ENCODE results near the gene REPS2. TPM values are rescaled to one million over a fixed set of nuclear protein-coding genes. Genes with fewer than 3 reads are reported as not detected.

Gene REPS2
- total RNA-seq, 1 experiment from 2014 or later, result 1.1 TPM

DNA sequence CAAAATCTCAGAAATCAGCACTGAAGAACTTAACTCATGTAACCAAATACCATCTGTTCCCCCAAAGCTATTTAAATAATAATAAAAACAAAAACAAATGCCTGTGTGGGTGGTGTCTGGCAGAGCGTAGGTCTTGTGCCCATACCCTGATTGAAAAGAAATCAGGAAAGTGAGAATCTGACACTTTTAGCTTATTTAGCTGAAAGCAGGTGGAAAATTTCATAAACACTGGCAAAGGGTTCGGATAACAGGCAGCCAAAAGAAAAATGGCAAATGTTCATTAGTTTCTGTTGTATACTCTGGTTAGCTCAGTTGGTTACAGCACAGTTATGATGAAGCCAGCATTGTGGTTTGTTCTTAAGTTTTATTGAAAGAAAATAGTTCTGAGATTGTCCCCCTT, 48.3 kb downstream of the REPS2 start:
- H3K9ac ChIP-seq (ENCODE audit: low read length), result no peak overlapping the region
- no peak overlapping the region for H2AFZ ChIP-seq (ENCODE audit: low read length)
- DNase-seq, result no peak
- H3K27ac ChIP-seq (ENCODE audit: low read length), result no peak overlapping the region
- H3K4me2 ChIP-seq (ENCODE audit: low read depth, low read length, poor library complexity, severe bottlenecking), result no peak overlapping the region
- no peaks in the 10 kb centered on the region for H3K36me3 ChIP-seq (ENCODE audit: insufficient read depth, low read length)
- H4K20me1 ChIP-seq (ENCODE audit: insufficient read depth, low read depth, low read length), result no peaks in the 10 kb centered on the region
- no peaks in the 10 kb centered on the region for H3K9me3 ChIP-seq (ENCODE audit: low read length)
- no peaks in the 10 kb centered on the region for H3K27me3 ChIP-seq (ENCODE audit: low read length)
- no peak overlapping the region for H3K4me3 ChIP-seq (ENCODE audit: low read length)
- H3K9me2 ChIP-seq (replicated peaks; ENCODE audit: insufficient read depth, low read length), result no peaks in the 10 kb centered on the region
- no peaks in the 10 kb centered on the region for H3K79me2 ChIP-seq (ENCODE audit: low read length)
- no peaks in the 10 kb centered on the region for H3K4me1 ChIP-seq (ENCODE audit: low read length)

DNA sequence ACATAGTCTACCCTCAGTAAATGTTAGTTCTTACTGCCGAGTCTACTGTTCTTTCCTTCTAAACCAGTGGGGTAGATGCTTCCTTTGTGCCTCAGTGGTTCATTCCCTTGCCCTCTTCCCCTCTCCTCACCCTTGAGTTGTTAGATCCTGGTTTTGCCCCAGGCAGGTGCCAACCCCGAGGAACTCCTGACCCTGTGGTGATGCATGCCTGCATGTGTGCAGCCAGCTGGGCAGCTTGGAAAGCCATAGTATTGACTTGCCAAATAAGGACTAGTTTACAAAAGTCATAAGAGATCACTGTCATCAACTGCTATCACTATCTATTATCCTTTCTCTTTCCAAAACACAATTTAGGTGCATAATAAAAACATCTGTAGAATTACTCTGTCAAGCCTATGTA, 50.9 kb downstream of the REPS2 start:
- H2AFZ ChIP-seq (ENCODE audit: low read length), result no peak overlapping the region
- no peaks in the 10 kb centered on the region for H3K79me2 ChIP-seq (ENCODE audit: low read length)
- H3K36me3 ChIP-seq (ENCODE audit: insufficient read depth, low read length), result no peaks in the 10 kb centered on the region

DNA sequence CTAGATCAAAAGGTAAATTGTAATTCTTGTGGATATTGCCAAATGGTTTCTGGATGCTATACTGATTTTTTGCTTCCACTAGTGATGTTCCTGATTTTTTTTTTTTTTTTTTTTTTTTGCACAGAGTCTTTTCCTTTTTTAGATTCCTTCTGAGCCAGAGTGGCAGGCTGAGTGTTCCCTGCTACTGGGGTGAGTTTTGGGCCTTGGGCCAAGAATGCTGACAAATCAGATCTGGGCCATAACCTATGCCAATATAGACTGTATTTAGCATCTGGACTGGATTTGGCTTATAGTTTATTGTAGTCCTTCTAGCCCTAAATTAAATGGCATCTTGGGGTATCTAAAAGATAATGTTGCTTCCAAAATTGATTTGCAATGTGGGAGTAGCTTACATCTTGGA, 52.8 kb downstream of the REPS2 start:
- Histone ChIP-seq H3K9me3 (ENCODE audit: low read length) (no peaks in the 10 kb centered on the region), H3K27me3 (ENCODE audit: low read length) (no peaks in the 10 kb centered on the region), H3K79me2 (ENCODE audit: low read length) (no peaks in the 10 kb centered on the region), H2AFZ (ENCODE audit: low read length) (no peak overlapping the region), H3K27ac (ENCODE audit: low read length) (no peak overlapping the region), H3K36me3 (ENCODE audit: insufficient read depth, low read length) (no peaks in the 10 kb centered on the region), H4K20me1 (ENCODE audit: insufficient read depth, low read depth, low read length) (peaks cover 4% of the 10 kb centered on the region; the same call in 1 of the 2 replicates), H3K4me3 (ENCODE audit: low read length) (no peak overlapping the region), H3K4me2 (ENCODE audit: low read depth, low read length, poor library complexity, severe bottlenecking) (no peak overlapping the region), H3K9ac (ENCODE audit: low read length) (no peak overlapping the region), H3K9me2 (replicated peaks; ENCODE audit: insufficient read depth, low read length) (no peaks in the 10 kb centered on the region), H3K4me1 (ENCODE audit: low read length) (no peaks in the 10 kb centered on the region)
- DNase-seq, result no peak

More for the DNA sequence above, 50.9 kb downstream of the REPS2 start:
- H3K9me3 ChIP-seq (ENCODE audit: low read length), result no peaks in the 10 kb centered on the region
- H3K27me3 ChIP-seq (ENCODE audit: low read length), result no peaks in the 10 kb centered on the region
- H4K20me1 ChIP-seq (ENCODE audit: insufficient read depth, low read depth, low read length), result peaks cover 2% of the 10 kb centered on the region; the same call in 1 of the 2 replicates
- no peak overlapping the region for H3K4me3 ChIP-seq (ENCODE audit: low read length)
- H3K9me2 ChIP-seq (replicated peaks; ENCODE audit: insufficient read depth, low read length), result no peaks in the 10 kb centered on the region
- no peak overlapping the region for H3K4me2 ChIP-seq (ENCODE audit: low read depth, low read length, poor library complexity, severe bottlenecking)
- no peak overlapping the region for H3K27ac ChIP-seq (ENCODE audit: low read length)
- H3K4me1 ChIP-seq (ENCODE audit: low read length), result no peaks in the 10 kb centered on the region
- no peak for DNase-seq
- H3K9ac ChIP-seq (ENCODE audit: low read length), result no peak overlapping the region

DNA sequence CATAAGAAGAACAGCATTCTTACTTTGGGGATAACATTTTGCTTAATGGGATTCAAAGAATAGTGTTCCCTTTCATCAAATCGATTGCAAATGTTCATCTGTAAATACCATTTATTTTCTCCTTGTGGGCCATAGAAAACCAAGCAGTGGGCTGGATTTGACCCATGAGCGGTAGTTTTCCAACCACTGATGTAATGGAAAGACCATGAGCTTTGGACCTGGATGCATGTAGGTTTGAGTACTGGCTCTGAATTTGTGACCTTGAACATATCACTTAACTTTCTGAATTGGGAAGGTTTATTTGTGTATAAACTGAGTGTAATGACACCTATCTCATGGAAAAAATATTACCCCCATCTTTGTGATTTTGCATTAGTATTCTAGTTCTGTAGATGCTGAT, 54.3 kb downstream of the REPS2 start:
- no peaks in the 10 kb centered on the region for H3K9me3 ChIP-seq (ENCODE audit: low read length)
- H3K36me3 ChIP-seq (ENCODE audit: insufficient read depth, low read length), result no peaks in the 10 kb centered on the region
- H4K20me1 ChIP-seq (ENCODE audit: insufficient read depth, low read depth, low read length), result peaks cover 4% of the 10 kb centered on the region; the same call in 1 of the 2 replicates
- H3K9ac ChIP-seq (ENCODE audit: low read length), result no peak overlapping the region
- no peak for DNase-seq
- H3K4me2 ChIP-seq (ENCODE audit: low read depth, low read length, poor library complexity, severe bottlenecking), result no peak overlapping the region
- no peaks in the 10 kb centered on the region for H3K9me2 ChIP-seq (replicated peaks; ENCODE audit: insufficient read depth, low read length)
- H2AFZ ChIP-seq (ENCODE audit: low read length), result no peak overlapping the region
- H3K27ac ChIP-seq (ENCODE audit: low read length), result no peak overlapping the region
- no peak overlapping the region for H3K4me3 ChIP-seq (ENCODE audit: low read length)
- H3K27me3 ChIP-seq (ENCODE audit: low read length), result no peaks in the 10 kb centered on the region
- no peaks in the 10 kb centered on the region for H3K4me1 ChIP-seq (ENCODE audit: low read length)
- H3K79me2 ChIP-seq (ENCODE audit: low read length), result no peaks in the 10 kb centered on the region

DNA sequence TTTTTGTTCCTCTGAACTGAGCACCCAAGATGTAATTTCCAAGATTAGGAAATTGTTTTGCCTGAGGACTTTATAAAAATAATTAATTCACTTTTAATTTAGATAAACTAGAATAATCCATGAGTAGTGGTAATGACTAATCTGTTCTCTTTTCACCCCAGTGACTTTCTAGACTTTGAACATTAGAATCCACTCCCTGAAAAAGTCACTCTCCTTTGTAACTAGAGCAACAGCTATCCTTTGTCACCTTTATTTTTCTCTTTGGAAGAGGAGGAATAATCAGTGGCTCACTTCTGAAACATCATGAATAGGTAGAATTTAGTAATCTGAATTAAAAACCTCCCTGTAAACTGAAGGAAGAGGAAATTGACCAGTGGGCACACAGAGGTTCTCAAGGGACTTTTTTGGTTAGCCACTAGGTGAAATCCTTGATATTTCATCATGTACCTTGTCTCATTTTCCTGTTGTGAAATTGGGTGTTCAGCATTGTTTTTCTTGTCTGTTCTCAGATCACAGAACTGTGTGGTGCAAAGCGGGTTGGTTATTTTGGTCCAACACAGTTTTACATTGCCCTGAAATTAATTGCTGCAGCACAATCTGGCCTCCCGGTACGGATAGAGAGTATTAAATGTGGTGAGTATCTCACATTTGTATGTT, 59.4 kb downstream of the REPS2 start:
- no peaks in the 10 kb centered on the region for H3K4me1 ChIP-seq (ENCODE audit: low read length)

DNA sequence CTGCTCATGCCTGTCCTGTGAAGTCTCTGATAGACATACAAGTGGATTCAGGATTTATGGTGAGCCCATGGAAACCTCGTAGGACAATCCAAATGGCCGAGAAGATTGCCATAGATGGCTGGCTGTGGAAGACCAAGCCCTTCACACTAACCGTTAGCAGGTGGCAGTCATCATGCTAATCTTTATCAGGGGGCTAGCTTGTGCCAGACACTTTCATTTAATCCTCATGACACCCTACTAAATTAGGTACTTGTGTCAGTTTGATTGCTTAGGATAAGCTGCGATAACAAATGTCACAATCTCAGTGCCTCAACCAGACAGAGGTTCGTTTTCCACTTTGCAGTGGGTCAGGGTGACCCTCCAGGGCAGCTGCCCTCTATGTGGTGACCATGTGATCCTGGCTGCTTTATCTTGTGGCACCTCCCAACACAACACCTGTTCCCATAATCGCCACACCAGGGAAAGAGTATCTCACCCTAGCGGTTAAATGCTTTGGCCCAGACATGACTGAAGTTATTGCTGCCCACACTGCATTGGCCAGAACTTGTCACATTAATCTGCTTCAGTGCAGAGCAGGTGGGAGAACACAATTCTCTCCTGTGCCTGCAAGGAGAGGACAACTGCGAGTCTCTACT, 60.8 kb downstream of the REPS2 start:
- Histone ChIP-seq H3K4me1 (ENCODE audit: low read length) (no peaks in the 10 kb centered on the region), H3K9ac (ENCODE audit: low read length) (no peak overlapping the region), H3K27me3 (ENCODE audit: low read length) (no peaks in the 10 kb centered on the region), H4K20me1 (ENCODE audit: insufficient read depth, low read depth, low read length) (peaks cover 2% of the 10 kb centered on the region; the same call in 1 of the 2 replicates), H3K79me2 (ENCODE audit: low read length) (no peaks in the 10 kb centered on the region), H3K4me3 (ENCODE audit: low read length) (no peak overlapping the region), H3K9me3 (ENCODE audit: low read length) (no peaks in the 10 kb centered on the region), H3K27ac (ENCODE audit: low read length) (no peak overlapping the region), H2AFZ (ENCODE audit: low read length) (no peak overlapping the region), H3K36me3 (ENCODE audit: insufficient read depth, low read length) (no peaks in the 10 kb centered on the region), H3K9me2 (replicated peaks; ENCODE audit: insufficient read depth, low read length) (no peaks in the 10 kb centered on the region), H3K4me2 (ENCODE audit: low read depth, low read length, poor library complexity, severe bottlenecking) (no peak overlapping the region)
- no peak for DNase-seq

More for the DNA sequence above, 59.4 kb downstream of the REPS2 start:
- no peak for DNase-seq
- Histone ChIP-seq H3K27me3 (ENCODE audit: low read length) (no peaks in the 10 kb centered on the region), H3K9me2 (replicated peaks; ENCODE audit: insufficient read depth, low read length) (no peaks in the 10 kb centered on the region), H3K9ac (ENCODE audit: low read length) (no peak overlapping the region), H3K9me3 (ENCODE audit: low read length) (no peaks in the 10 kb centered on the region), H3K4me3 (ENCODE audit: low read length) (no peak overlapping the region), H3K36me3 (ENCODE audit: insufficient read depth, low read length) (no peaks in the 10 kb centered on the region), H4K20me1 (ENCODE audit: insufficient read depth, low read depth, low read length) (peaks cover 4% of the 10 kb centered on the region; the same call in 1 of the 2 replicates), H2AFZ (ENCODE audit: low read length) (no peak overlapping the region), H3K79me2 (ENCODE audit: low read length) (no peaks in the 10 kb centered on the region), H3K27ac (ENCODE audit: low read length) (no peak overlapping the region), H3K4me2 (ENCODE audit: low read depth, low read length, poor library complexity, severe bottlenecking) (no peak overlapping the region)

DNA sequence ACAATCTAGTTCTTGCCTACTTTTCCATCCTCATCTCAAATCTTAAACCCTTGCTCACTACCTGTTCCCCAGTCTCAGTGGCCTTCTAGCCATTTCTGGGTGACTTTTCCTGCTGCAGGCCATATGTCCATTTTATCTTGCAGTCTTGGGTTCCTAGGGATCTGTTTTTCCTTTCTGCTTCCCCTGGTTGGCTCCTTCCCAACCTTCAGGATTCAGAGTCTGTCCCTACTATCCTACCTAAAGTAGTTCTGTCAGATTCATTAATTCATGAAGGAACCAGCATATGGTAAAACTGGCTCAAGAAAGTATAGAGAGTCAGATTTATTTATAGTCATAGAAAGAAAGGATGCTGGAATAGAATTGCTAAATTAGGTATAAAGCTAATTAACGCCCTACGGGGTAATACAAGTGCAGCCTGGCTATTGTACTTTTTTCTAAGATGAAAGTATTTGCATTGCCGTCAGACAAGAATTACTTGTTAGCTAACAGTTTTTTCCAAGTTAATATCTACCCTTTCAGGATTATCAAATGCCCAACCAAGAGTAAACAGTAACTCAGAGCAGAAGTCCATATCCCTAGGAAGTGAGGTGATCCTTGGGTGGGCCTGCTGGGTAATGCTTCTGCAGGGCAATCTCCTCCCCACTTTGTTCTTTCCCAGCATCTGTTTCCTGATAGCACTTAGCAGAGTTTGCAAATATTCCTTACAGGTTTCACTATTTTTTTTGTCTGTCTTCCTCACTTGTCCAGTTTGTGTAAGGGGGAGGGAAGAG, 63.6 kb downstream of the REPS2 start:
- no peak overlapping the region for H3K9ac ChIP-seq (ENCODE audit: low read length)
- no peaks in the 10 kb centered on the region for H3K9me2 ChIP-seq (replicated peaks; ENCODE audit: insufficient read depth, low read length)
- H3K27ac ChIP-seq (ENCODE audit: low read length), result no peak overlapping the region
- no peaks in the 10 kb centered on the region for H3K36me3 ChIP-seq (ENCODE audit: insufficient read depth, low read length)
- DNase-seq, result no peak
- no peaks in the 10 kb centered on the region for H3K27me3 ChIP-seq (ENCODE audit: low read length)
- H3K4me3 ChIP-seq (ENCODE audit: low read length), result no peak overlapping the region
- no peaks in the 10 kb centered on the region for H3K4me1 ChIP-seq (ENCODE audit: low read length)
- H4K20me1 ChIP-seq (ENCODE audit: insufficient read depth, low read depth, low read length), result no peaks in the 10 kb centered on the region
- H3K79me2 ChIP-seq (ENCODE audit: low read length), result no peaks in the 10 kb centered on the region
- H2AFZ ChIP-seq (ENCODE audit: low read length), result no peak overlapping the region
- no peaks in the 10 kb centered on the region for H3K9me3 ChIP-seq (ENCODE audit: low read length)
- H3K4me2 ChIP-seq (ENCODE audit: low read depth, low read length, poor library complexity, severe bottlenecking), result no peak overlapping the region

DNA sequence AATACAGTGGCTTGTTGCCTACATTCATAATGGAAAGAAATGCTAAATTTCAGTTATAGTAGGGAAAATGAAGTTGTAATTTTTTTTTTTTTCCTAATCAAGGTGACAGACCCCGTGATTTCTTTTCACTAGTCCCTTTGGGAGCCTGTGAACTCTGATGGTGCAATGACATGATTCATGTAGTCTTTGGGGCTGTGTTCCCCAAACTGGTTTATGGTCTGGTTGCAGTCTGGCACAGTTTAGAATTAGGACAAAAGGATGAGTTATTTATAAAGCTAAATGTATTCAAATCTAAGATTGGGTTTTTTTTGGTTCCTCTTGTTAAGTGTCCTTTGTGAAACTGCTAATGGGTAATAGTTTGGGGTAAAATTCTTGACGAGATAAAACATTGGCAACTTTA, 66.0 kb downstream of the REPS2 start:
- Histone ChIP-seq H3K79me2 (ENCODE audit: low read length) (no peaks in the 10 kb centered on the region), H3K4me1 (ENCODE audit: low read length) (no peaks in the 10 kb centered on the region), H3K9me3 (ENCODE audit: low read length) (no peaks in the 10 kb centered on the region), H3K9me2 (replicated peaks; ENCODE audit: insufficient read depth, low read length) (no peaks in the 10 kb centered on the region), H3K36me3 (ENCODE audit: insufficient read depth, low read length) (no peaks in the 10 kb centered on the region), H2AFZ (ENCODE audit: low read length) (no peak overlapping the region), H4K20me1 (ENCODE audit: insufficient read depth, low read depth, low read length) (no peaks in the 10 kb centered on the region), H3K9ac (ENCODE audit: low read length) (no peak overlapping the region), H3K4me3 (ENCODE audit: low read length) (no peak overlapping the region), H3K4me2 (ENCODE audit: low read depth, low read length, poor library complexity, severe bottlenecking) (no peak overlapping the region), H3K27ac (ENCODE audit: low read length) (no peak overlapping the region), H3K27me3 (ENCODE audit: low read length) (no peaks in the 10 kb centered on the region)
- peak; percentile 29 for DNase-seq

Measured in Karpas-422 (cell line).